ENCODE results near the gene ACLY. TPM values are rescaled to one million over a fixed set of nuclear protein-coding genes. Genes with fewer than 3 reads are reported as not detected.

ACLY gene
- total RNA-seq, 2 experiments from 2014 or later = 189 to 192 TPM

DNA sequence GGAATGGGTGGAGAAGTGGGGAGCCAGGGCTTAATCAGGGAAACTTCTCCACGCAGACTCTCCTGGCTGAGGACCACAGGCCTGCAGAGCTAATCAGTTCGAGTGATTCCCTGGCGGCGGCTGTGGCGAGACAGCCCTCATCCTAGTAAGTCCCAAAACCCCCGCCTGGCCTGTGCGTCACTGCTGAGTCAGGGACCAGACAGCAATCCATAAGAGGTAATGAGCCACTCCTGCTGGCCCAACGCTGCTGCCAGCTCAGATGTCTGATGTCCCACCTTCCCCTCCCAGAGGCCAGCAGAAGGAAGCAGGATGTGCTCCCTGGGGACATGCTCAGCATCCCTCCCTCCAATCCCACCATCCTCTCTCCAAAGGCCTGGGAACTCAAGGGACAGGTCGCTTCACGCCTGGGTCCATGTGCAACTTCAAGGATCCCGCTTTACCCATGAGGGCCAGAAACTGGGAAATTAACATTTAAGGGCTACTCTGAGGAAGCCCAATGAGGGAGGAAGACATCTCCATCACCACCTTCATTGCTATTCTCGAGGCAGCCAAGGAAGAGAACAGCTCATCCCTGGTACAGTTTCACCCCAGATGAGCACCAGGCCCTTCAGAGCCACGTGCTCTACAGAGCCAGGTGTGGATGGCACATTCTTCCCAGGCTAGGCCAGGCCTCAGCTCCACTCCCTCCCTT, 7.9 kb downstream of the ACLY start:
- peaks cover 18% of the 10 kb centered on the region for H3K4me1 Mint-ChIP-seq
- H3K36me3 Mint-ChIP-seq (ENCODE audit: low read depth) = peaks cover 61% of the 10 kb centered on the region
- DNase-seq (no peak), ATAC-seq (no peak)
- no peaks in the 10 kb centered on the region for H3K27me3 Mint-ChIP-seq
- no peak overlapping the region for H3K27ac Mint-ChIP-seq
- no peaks in the 10 kb centered on the region for H3K9me3 Mint-ChIP-seq (ENCODE audit: low read depth)
- intact Hi-C loops (cut with DNase I, micrococcal nuclease) = no loop called here
- CTCF ChIA-PET = no interaction called here
- POLR2A ChIA-PET = no interaction called here
- no peak overlapping the region for H3K4me3 Mint-ChIP-seq

DNA sequence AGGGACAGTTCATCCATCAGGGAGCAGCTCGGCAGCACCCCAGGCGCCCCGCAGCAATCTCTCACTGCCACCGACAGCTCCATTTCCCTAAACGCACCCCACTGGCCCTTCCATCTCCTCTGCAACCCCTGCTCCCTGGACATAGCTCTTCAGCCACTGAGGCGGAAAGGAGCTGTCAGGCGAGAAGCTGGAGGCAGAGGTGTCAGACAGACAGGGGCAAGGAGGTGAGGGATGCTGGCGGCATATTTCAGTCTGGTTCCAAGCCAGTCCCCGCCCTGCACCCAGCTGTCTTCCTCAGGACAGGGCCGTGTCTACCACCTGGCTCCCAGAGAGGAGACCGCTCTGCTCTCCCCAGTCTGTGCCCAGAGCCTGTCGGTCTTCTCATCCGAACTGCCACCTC, 9.7 kb downstream of the ACLY start:
- no peaks in the 10 kb centered on the region for H3K9me3 Mint-ChIP-seq (ENCODE audit: low read depth)
- H3K4me3 Mint-ChIP-seq = no peak overlapping the region
- POLR2A ChIA-PET = interaction anchor here (0.6 to 1.0 kb wide), 2 partner anchors 57 to 119 kb away, joined by 3 to 4 read pairs; partner anchors contain the start of gene CNP
- CTCF ChIA-PET = no interaction called here
- H3K27ac Mint-ChIP-seq = no peak overlapping the region
- H3K4me1 Mint-ChIP-seq = peaks cover 6% of the 10 kb centered on the region
- intact Hi-C loops (cut with DNase I, micrococcal nuclease) = no loop called here
- peaks cover 68% of the 10 kb centered on the region for H3K36me3 Mint-ChIP-seq (ENCODE audit: low read depth)
- H3K27me3 Mint-ChIP-seq = no peaks in the 10 kb centered on the region
- no peak for DNase-seq
- no peak for ATAC-seq

DNA sequence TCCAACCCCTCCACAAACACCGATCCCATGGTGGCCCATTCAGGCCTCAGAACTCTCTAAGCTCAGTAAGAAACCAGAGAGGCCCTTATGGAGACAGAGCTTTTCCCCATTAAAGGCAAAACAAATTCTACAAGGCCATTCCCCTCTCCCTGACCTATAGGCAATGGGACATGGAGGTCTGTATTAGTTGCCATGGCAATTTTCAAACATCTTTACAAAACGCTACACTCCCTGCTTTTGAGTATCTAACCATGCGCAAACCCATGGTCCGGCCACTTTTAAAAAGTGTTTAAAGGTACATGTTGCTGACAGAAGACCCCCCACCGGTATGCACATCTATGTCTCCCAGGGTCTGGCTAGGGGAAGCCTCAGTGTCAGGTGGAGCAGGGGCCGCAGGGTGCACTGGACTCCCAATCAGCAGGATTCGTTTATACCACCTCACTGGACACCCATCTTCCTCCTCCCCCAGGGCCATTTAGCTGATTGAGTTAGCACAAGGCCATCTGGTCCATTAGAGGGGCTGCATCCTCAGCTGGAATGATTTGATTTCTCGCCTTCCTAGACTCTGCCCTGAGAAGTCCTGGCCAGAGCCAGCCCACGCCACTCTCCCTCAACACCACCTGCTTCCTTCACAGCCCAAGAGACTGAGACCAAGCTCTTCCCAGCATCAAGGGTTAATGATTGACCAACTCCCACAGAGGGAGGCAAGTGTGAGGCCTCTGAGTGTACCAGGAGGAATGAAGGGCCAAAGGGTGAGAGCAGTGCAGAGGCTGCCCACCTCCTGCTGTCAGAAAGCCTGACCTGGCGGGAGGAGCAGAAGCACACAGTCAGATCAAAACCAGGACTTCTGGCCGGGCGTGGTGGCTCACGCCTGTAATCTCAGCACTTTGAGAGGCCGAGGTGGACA, 10.9 kb downstream of the ACLY start:
- ChIA-PET CTCF (interaction anchor here (0.6 to 0.8 kb wide), 2 partner anchors 10 to 198 kb away, joined by 3 read pairs; no protein-coding TSS in a partner anchor), POLR2A (interaction anchor here (1.0 kb wide), 1 partner anchor 11 kb away, joined by 3 read pairs; the partner anchor contains the start of gene ACLY)
- Mint-ChIP-seq H3K4me1 (no peaks in the 10 kb centered on the region), H3K9me3 (ENCODE audit: low read depth) (no peaks in the 10 kb centered on the region), H3K36me3 (ENCODE audit: low read depth) (peaks cover 72% of the 10 kb centered on the region), H3K27me3 (no peaks in the 10 kb centered on the region), H3K27ac (no peak overlapping the region), H3K4me3 (no peak overlapping the region)
- intact Hi-C loops (cut with DNase I, micrococcal nuclease) = no loop called here
- no peak for DNase-seq
- ATAC-seq = no peak

DNA sequence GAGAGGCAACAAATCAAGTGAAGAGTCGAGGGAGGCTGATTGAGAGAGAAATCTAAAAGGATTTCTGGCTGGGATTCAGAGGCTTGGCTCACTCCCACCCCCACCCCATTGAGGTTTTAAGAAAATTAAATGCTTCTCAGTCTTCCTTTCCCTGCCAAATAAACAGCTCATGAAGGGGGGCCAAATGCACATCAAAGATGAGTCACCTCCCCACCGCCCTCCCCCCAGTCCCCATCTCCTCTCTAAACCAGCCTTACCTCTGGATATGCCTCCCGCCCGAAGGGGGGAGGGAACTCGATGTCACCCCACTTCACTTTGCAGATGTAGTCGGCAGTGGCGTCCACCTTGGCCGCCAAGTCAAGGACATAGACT, 11.6 kb downstream of the ACLY start:
- H3K27ac Mint-ChIP-seq = no peak overlapping the region
- intact Hi-C loops (cut with DNase I, micrococcal nuclease) = no loop called here
- H3K27me3 Mint-ChIP-seq = no peaks in the 10 kb centered on the region
- H3K36me3 Mint-ChIP-seq (ENCODE audit: low read depth) = peaks cover 67% of the 10 kb centered on the region
- DNase-seq = no peak
- CTCF ChIA-PET = interaction anchor here (0.6 kb wide), 1 partner anchor 197 kb away, joined by 3 read pairs; no protein-coding TSS in a partner anchor
- POLR2A ChIA-PET = interaction anchor here (1.0 kb wide), 1 partner anchor 11 kb away, joined by 3 read pairs; the partner anchor contains the start of gene ACLY
- no peaks in the 10 kb centered on the region for H3K4me1 Mint-ChIP-seq
- no peak for ATAC-seq
- no peaks in the 10 kb centered on the region for H3K9me3 Mint-ChIP-seq (ENCODE audit: low read depth)
- H3K4me3 Mint-ChIP-seq = no peak overlapping the region

DNA sequence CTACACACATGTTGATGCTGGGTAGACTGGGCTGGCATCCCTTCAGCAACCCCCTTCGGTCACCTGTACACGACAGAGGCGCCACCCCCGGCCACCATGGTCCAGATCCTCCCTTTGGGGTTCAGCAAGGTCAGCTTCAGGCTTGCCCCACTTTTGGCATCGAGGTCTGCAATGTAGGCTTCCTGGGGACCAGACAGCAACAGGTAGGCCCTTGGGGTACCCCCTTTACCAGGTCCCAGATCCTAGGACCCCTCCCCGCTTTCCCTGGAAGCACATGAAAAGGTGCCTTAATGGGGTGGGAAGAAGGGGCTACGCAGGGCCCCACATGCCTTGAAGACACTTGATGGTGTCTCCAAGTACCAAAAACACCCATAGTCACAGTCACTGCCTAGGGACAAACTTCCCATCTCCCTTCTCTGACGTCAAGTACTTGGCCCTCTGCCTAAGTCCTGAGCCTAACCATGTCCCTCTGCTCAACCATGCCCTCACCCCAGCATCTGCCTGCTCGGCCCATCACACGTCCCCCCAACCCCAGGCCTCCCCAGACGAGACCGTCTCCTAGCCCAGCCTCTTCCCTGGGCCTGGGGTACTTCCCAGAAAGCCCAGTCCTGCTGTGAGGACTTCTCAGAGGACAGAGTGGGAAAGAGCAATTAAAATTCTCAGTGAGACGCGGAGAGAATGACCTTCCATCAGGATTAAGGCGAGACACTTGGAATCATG, 12.1 kb downstream of the ACLY start:
- no peak overlapping the region for H3K27ac Mint-ChIP-seq
- H3K9me3 Mint-ChIP-seq (ENCODE audit: low read depth) = no peaks in the 10 kb centered on the region
- no peaks in the 10 kb centered on the region for H3K27me3 Mint-ChIP-seq
- ChIA-PET POLR2A (interaction anchor here (1.0 kb wide), 1 partner anchor 12 kb away, joined by 3 read pairs; the partner anchor contains the start of gene ACLY), CTCF (no interaction called here)
- no peak overlapping the region for H3K4me3 Mint-ChIP-seq
- H3K36me3 Mint-ChIP-seq (ENCODE audit: low read depth) = peaks cover 68% of the 10 kb centered on the region
- no peak for DNase-seq
- intact Hi-C loops (cut with DNase I, micrococcal nuclease) = no loop called here
- no peaks in the 10 kb centered on the region for H3K4me1 Mint-ChIP-seq
- no peak for ATAC-seq

DNA sequence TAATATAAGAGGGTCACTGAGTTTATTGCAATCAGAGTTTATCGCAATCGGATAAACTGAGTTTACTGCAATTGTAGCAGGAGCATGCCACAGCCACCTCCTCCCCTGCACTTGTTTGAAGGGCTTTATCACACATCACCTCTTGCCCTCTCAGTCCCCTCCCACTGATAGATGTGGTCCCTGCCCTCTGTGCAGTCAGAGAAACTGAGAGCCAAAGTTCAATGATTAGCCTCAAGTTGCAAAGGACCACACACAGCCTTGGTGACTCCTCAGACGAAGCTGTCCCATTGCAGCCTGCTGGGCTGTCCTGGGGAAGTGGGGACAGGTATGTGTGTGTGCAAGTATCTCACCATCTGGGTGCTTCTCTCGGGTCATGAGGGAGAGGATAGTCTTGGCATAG, 13.6 kb downstream of the ACLY start:
- ATAC-seq = no peak
- no peaks in the 10 kb centered on the region for H3K9me3 Mint-ChIP-seq (ENCODE audit: low read depth)
- H3K36me3 Mint-ChIP-seq (ENCODE audit: low read depth) = peaks cover 62% of the 10 kb centered on the region
- intact Hi-C loops (cut with DNase I, micrococcal nuclease) = no loop called here
- no peaks in the 10 kb centered on the region for H3K4me1 Mint-ChIP-seq
- ChIA-PET CTCF (no interaction called here), POLR2A (no interaction called here)
- DNase-seq = no peak
- H3K27ac Mint-ChIP-seq = no peak overlapping the region
- no peaks in the 10 kb centered on the region for H3K27me3 Mint-ChIP-seq
- H3K4me3 Mint-ChIP-seq = no peak overlapping the region

DNA sequence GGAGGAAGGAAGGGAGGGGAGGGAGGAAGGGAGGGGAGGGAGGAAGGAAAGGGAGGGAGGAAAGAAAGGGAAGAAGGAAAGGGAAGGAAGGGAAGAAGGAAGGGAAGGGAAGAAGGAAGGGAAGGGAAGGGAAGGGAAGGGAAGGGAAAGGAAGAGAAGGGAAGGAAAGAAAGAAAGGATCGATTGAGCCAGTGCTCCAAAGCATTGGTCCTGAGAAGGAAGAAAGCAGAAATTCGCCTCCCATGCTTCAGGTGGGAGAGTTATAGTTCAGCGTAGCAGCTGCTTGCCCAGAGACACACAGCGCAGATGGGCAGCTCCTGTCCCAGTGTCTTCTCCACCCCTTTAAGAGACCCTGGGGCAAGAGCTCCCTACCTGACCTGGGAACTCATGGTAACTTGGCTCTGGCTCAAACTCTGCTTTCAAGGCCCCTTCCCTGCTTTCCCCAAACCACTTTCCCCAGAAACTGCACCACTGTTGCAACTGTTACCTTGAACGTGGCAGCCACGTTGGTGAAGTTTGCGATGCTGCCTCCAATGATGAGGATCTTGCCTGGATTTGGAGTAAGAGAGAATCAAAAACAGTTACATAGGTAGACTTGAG, 14.4 kb downstream of the ACLY start:
- ATAC-seq = no peak
- H3K27me3 Mint-ChIP-seq = no peaks in the 10 kb centered on the region
- DNase-seq = no peak
- H3K9me3 Mint-ChIP-seq (ENCODE audit: low read depth) = no peaks in the 10 kb centered on the region
- no peaks in the 10 kb centered on the region for H3K4me1 Mint-ChIP-seq
- CTCF ChIA-PET = no interaction called here
- peaks cover 57% of the 10 kb centered on the region for H3K36me3 Mint-ChIP-seq (ENCODE audit: low read depth)
- intact Hi-C loops (cut with DNase I, micrococcal nuclease) = no loop called here
- POLR2A ChIA-PET = no interaction called here
- H3K27ac Mint-ChIP-seq = no peak overlapping the region
- H3K4me3 Mint-ChIP-seq = no peak overlapping the region

DNA sequence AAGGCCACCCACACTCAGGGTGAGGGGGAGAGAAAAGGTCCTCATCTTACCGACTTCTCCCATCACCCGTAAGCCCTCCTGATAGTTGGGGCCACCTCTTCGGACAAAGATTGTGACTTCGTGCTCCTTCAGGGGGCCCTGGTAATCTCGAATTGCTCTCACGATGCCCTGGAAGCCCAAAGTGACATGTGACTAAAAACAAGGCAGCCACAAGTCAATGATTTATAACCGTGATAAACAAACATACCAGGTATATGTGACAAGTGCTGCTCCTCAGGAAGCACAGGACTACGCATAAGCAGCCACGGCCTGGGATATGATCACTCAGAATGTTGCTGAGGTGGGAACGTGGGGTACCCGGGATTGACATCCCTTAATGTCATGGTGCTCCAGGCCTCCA, 17.1 kb downstream of the ACLY start:
- Mint-ChIP-seq H3K4me3 (no peak overlapping the region), H3K27ac (no peak overlapping the region), H3K36me3 (ENCODE audit: low read depth) (peaks cover 59% of the 10 kb centered on the region), H3K27me3 (no peaks in the 10 kb centered on the region), H3K4me1 (no peaks in the 10 kb centered on the region), H3K9me3 (ENCODE audit: low read depth) (no peaks in the 10 kb centered on the region)
- POLR2A ChIA-PET = no interaction called here
- CTCF ChIA-PET = no interaction called here
- intact Hi-C loops (cut with DNase I, micrococcal nuclease) = no loop called here
- DNase-seq (no peak), ATAC-seq (no peak)

DNA sequence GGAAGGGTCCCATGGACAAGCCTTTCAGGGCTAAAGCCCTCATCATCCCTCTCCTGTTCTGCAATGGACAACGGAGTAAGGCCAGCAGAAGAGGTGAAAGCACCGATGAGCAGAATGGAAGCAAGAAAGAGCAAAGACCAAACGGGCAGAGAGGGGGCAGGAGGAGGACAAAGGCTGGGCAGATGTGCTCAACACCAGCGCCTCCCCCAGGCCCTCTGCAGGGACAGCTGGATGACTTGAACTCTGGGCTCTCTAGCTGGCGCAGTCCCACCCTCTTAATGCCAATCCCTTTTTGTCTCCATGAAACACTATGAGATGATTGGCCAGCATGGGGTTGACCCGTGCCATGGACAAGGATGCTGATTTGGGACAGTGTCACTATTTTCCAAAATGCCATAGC, 22.0 kb downstream of the ACLY start:
- H3K4me3 Mint-ChIP-seq = no peak overlapping the region
- H3K36me3 Mint-ChIP-seq (ENCODE audit: low read depth) = peaks cover 60% of the 10 kb centered on the region
- ChIA-PET CTCF (no interaction called here), POLR2A (no interaction called here)
- H3K4me1 Mint-ChIP-seq = no peaks in the 10 kb centered on the region
- H3K27ac Mint-ChIP-seq = no peak overlapping the region
- H3K9me3 Mint-ChIP-seq (ENCODE audit: low read depth) = no peaks in the 10 kb centered on the region
- DNase-seq (no peak), ATAC-seq (no peak)
- no peaks in the 10 kb centered on the region for H3K27me3 Mint-ChIP-seq
- intact Hi-C loops (cut with DNase I, micrococcal nuclease) = no loop called here

DNA sequence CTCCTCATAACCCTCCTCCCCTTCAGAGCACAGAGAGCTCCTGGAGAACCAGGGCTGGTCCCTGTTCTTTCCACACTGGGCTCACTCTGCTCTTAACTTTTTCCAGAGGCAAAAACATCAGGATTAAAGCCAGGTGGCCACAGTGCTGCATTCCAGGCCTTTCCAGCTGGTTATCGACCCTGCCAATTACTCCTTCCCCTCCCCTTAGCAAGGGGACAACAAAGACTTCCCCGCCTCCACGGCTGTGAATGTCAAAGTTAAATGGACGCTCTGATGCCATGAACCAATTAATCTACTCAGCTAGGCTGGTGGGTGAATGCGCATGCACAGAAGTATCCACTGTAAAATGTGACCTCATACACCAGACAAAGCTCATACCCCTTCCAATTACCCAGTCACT, 23.1 kb downstream of the ACLY start:
- peaks cover 52% of the 10 kb centered on the region for H3K36me3 Mint-ChIP-seq (ENCODE audit: low read depth)
- ChIA-PET POLR2A (interaction anchor here (0.8 kb wide), 1 partner anchor 110 kb away, joined by 3 read pairs; the partner anchor contains the start of gene JUP), CTCF (no interaction called here)
- intact Hi-C loops (cut with DNase I, micrococcal nuclease) = no loop called here
- DNase-seq = no peak
- H3K27ac Mint-ChIP-seq = no peak overlapping the region
- H3K9me3 Mint-ChIP-seq (ENCODE audit: low read depth) = no peaks in the 10 kb centered on the region
- no peak for ATAC-seq
- H3K4me3 Mint-ChIP-seq = no peak overlapping the region
- no peaks in the 10 kb centered on the region for H3K27me3 Mint-ChIP-seq
- no peaks in the 10 kb centered on the region for H3K4me1 Mint-ChIP-seq

DNA sequence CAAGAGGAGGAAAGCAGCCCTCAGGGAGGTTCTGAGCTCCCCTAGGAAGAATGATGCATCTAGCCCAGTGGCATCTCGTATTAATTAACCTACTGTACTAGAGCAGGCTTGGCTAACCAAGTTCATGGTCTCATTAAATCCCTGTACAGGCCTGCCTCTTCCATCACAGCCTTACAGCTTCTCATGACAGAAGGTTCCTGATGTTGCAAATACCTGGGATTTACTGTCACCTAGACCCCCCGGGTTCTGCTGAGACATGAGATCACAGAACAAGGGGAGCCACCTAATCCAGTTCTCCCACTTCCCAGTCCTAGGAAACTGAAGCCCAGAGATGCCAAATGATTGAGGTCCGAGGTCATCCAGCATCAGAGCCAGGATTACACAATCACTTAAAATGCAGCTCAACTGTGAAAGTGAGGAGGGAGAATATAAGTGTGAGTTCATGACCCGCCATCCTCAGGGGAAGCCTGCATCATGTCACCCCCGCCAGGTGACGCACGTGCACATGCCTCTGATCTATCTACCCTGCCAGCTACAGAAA, 23.9 kb downstream of the ACLY start:
- ChIA-PET POLR2A (interaction anchor here (0.8 kb wide), 1 partner anchor 109 kb away, joined by 3 read pairs; the partner anchor contains the start of gene JUP), CTCF (interaction anchor here (0.6 kb wide), 1 partner anchor 747 kb away, joined by 3 read pairs; no protein-coding TSS in a partner anchor)
- H3K4me3 Mint-ChIP-seq = no peak overlapping the region
- intact Hi-C loops (cut with DNase I, micrococcal nuclease) = no loop called here
- H3K4me1 Mint-ChIP-seq = no peaks in the 10 kb centered on the region
- H3K27ac Mint-ChIP-seq = no peak overlapping the region
- ATAC-seq = no peak
- no peaks in the 10 kb centered on the region for H3K9me3 Mint-ChIP-seq (ENCODE audit: low read depth)
- H3K27me3 Mint-ChIP-seq = no peaks in the 10 kb centered on the region
- no peak for DNase-seq
- H3K36me3 Mint-ChIP-seq (ENCODE audit: low read depth) = peaks cover 53% of the 10 kb centered on the region
